Keratinocyte (primary cell): ENCODE results near the gene RALGPS2. TPM values are rescaled to one million over a fixed set of nuclear protein-coding genes. Genes with fewer than 3 reads are reported as not detected.

ENCODE experiments used
- DNase-seq: peaks from one replicate; pipeline ENCODE4 v3.0.0-alpha.2; 2011; ENCODE audit warnings: low read depth, missing footprints, low spot score
- FAIRE-seq: peaks from 2 replicates; lab custom pipeline; 2011; peaks lifted over from hg19 to GRCh38; lab: Jason Lieb, UNC
- H2AFZ ChIP-seq: 2 replicates; pipeline ENCODE4 v1.6.0; 2012; ENCODE audit warnings: low read length, control low read depth, inconsistent platforms; ENCODE audit not compliant: control insufficient read depth
- H3K27ac ChIP-seq: 2 replicates; pipeline ENCODE4 v1.5.1; 2011; ENCODE audit warnings: low read length; ENCODE audit not compliant: control insufficient read depth, insufficient read depth
- H3K27me3 ChIP-seq: 3 replicates; pipeline ENCODE4 v1.6.0; 2011; ENCODE audit warnings: low read length; ENCODE audit not compliant: control insufficient read depth, insufficient read depth; ENCODE audit errors: extremely low read depth
- H3K36me3 ChIP-seq, 2 experiments: 2 replicates in 1 of 2; 3 replicates in 1 of 2; pipeline ENCODE4 v1.5.1; 2011; ENCODE audit warnings: low read length in 2 of 2, mild to moderate bottlenecking in 1 of 2; ENCODE audit not compliant: control insufficient read depth in 2 of 2, insufficient read depth in 2 of 2; ENCODE audit errors: extremely low read depth in 1 of 2
- H3K4me1 ChIP-seq: 3 replicates; pipeline ENCODE4 v1.5.1; 2011; ENCODE audit warnings: low read length; ENCODE audit not compliant: control insufficient read depth, insufficient read depth; ENCODE audit errors: extremely low read depth
- H3K4me2 ChIP-seq: 3 replicates; pipeline ENCODE4 v1.6.0; 2011; ENCODE audit warnings: low read depth, low read length; ENCODE audit not compliant: control insufficient read depth, insufficient read depth; ENCODE audit errors: extremely low read depth
- H3K4me3 ChIP-seq, 3 experiments: fragments of 200-600 bp in 1 of 3; sonication (generic) in 1 of 3; 2 replicates in 2 of 3; 3 replicates in 1 of 3; pipeline ENCODE4 v1.5.1; 2011 to 2016; ENCODE audit warnings: low read length in 3 of 3, mild to moderate bottlenecking in 3 of 3, control low read depth in 2 of 3, inconsistent platforms in 1 of 3, low read depth in 1 of 3, mixed read lengths in 1 of 3, mixed run types in 1 of 3, moderate library complexity in 1 of 3; ENCODE audit not compliant: control insufficient read depth in 2 of 3, insufficient read depth in 2 of 3; ENCODE audit errors: extremely low read depth in 1 of 3
- H3K79me2 ChIP-seq: 2 replicates; pipeline ENCODE4 v1.6.0; 2012; ENCODE audit warnings: low read length; ENCODE audit not compliant: control insufficient read depth, insufficient read depth
- H3K9ac ChIP-seq: 3 replicates; pipeline ENCODE4 v1.6.0; 2011; ENCODE audit warnings: low read length; ENCODE audit not compliant: control insufficient read depth, insufficient read depth; ENCODE audit errors: extremely low read depth
- H3K9me1 ChIP-seq: 3 replicates; pipeline ENCODE4 v1.6.0; 2011; ENCODE audit warnings: low read length; ENCODE audit not compliant: control insufficient read depth, insufficient read depth; ENCODE audit errors: extremely low read depth
- H3K9me3 ChIP-seq: 2 replicates; pipeline ENCODE4 v1.5.1; 2012; ENCODE audit warnings: low read depth, low read length; ENCODE audit not compliant: control insufficient read depth
- H4K20me1 ChIP-seq: 3 replicates; pipeline ENCODE4 v1.6.0; 2011; ENCODE audit warnings: low read length; ENCODE audit not compliant: control insufficient read depth, insufficient read depth; ENCODE audit errors: extremely low read depth
- CTCF ChIP-seq, 3 experiments: IDR thresholded peaks in 1 of 3; conservative IDR thresholded peaks in 1 of 3; optimal IDR thresholded peaks in 1 of 3; 2 replicates in 2 of 3; 3 replicates in 1 of 3; pipeline versions ENCODE3 to v1.5.1; 2011; ENCODE audit warnings: low read length in 3 of 3, mild to moderate bottlenecking in 3 of 3, moderate library complexity in 2 of 3, control low read depth in 1 of 3, inconsistent platforms in 1 of 3; ENCODE audit not compliant: insufficient read depth in 2 of 3; ENCODE audit errors: extremely low read depth in 1 of 3
- EZH2 ChIP-seq: IDR thresholded peaks from one replicate; pipeline ENCODE4 v1.6.1; 2012; ENCODE audit warnings: inconsistent platforms, mild to moderate bottlenecking, low read length, moderate library complexity
- dilution Hi-C: fragments of 300-500 bp; cut with MboI; formaldehyde crosslinking; loops from one replicate; pipeline ENCODE4 v1.7.0; 2020; ENCODE audit warnings: low sequenced_read_pairs; ENCODE audit not compliant: extremely low pct_ligation_motif_present
- polyA plus RNA-seq, 5 experiments: library from polyadenylated mRNA; depleted of rRNA in 3 of 5; stranded (reverse) in 3 of 5; stranded (forward) in 1 of 5; unstranded in 1 of 5; fragments of >200 nt; gene quantifications; 1 replicate in 1 of 5; 2 replicates in 3 of 5; 3 replicates in 1 of 5; pipeline versions ENCODE4 v1.2.1 to v1.2.3, GENCODE V29; 2011 to 2012; ENCODE audit warnings: missing spikeins in 2 of 5, low read depth in 1 of 5, low replicate concordance in 1 of 5

Gene RALGPS2
- polyA plus RNA-seq, 1 donor (not counting 4 experiments of a cell fraction or from before 2014, with no cell fraction given), result 14.8 TPM

- H3K27ac ChIP-seq, result no peak overlapping the region
- no peaks in the 10 kb centered on the region for H3K79me2 ChIP-seq
- H3K4me3 ChIP-seq, result no peak overlapping the region
- dilution Hi-C loops, result no loop called here
- H3K9me3 ChIP-seq, result no peaks in the 10 kb centered on the region
- H3K36me3 ChIP-seq, result no peaks in the 10 kb centered on the region
- H4K20me1 ChIP-seq, result no peaks in the 10 kb centered on the region
- no peak overlapping the region for H3K4me2 ChIP-seq
- H3K27me3 ChIP-seq, result no peaks in the 10 kb centered on the region
- peaks cover 45% of the 10 kb centered on the region for H3K4me1 ChIP-seq
- no peak for DNase-seq
- no peaks in the 10 kb centered on the region for H3K9me1 ChIP-seq
- FAIRE-seq, result peak; percentile 41
- TF ChIP-seq EZH2 (no peak), CTCF (optimal IDR thresholded peaks at IDR 0.05 in 1 of 3, IDR thresholded peaks at IDR 0.05 in 1 of 3, conservative IDR thresholded peaks at IDR 0.05 in 1 of 3; ENCODE audit: extremely low read depth in 1 of 3, insufficient read depth in 2 of 3, low read length in 3 of 3) (no peak)
- peak overlapping the region; percentile 52 for H2AFZ ChIP-seq
- H3K9ac ChIP-seq, result no peak overlapping the region
These were observed 42.6 kb upstream of the RALGPS2 start for GRCh38 chr1:178682429-178682828.

GRCh38 chr1:178682886-178683285 is 42.2 kb upstream of the RALGPS2 start:
- DNase-seq, result no peak
- Histone ChIP-seq H3K4me1 (peaks cover 45% of the 10 kb centered on the region), H3K9me3 (no peaks in the 10 kb centered on the region), H3K27ac (no peak overlapping the region), H3K36me3 (no peaks in the 10 kb centered on the region), H3K4me2 (no peak overlapping the region), H4K20me1 (no peaks in the 10 kb centered on the region), H3K4me3 (no peak overlapping the region), H3K9me1 (no peaks in the 10 kb centered on the region), H3K27me3 (no peaks in the 10 kb centered on the region), H2AFZ (no peak overlapping the region), H3K9ac (no peak overlapping the region), H3K79me2 (no peaks in the 10 kb centered on the region)
- TF ChIP-seq CTCF (optimal IDR thresholded peaks at IDR 0.05 in 1 of 3, IDR thresholded peaks at IDR 0.05 in 1 of 3, conservative IDR thresholded peaks at IDR 0.05 in 1 of 3; ENCODE audit: extremely low read depth in 1 of 3, insufficient read depth in 2 of 3, low read length in 3 of 3) (no peak), EZH2 (no peak)
- no peak for FAIRE-seq
- dilution Hi-C loops, result no loop called here
